Ishikawa (cell line): ENCODE data around the gene UBE2QL1.

ENCODE experiments used
- EGR1 ChIP-seq: IDR thresholded peaks from 2 replicates; pipeline ENCODE4 v1.6.1; 2012
- MAX ChIP-seq: IDR thresholded peaks from 2 replicates; pipeline ENCODE4 v1.6.1; 2012

DNA sequence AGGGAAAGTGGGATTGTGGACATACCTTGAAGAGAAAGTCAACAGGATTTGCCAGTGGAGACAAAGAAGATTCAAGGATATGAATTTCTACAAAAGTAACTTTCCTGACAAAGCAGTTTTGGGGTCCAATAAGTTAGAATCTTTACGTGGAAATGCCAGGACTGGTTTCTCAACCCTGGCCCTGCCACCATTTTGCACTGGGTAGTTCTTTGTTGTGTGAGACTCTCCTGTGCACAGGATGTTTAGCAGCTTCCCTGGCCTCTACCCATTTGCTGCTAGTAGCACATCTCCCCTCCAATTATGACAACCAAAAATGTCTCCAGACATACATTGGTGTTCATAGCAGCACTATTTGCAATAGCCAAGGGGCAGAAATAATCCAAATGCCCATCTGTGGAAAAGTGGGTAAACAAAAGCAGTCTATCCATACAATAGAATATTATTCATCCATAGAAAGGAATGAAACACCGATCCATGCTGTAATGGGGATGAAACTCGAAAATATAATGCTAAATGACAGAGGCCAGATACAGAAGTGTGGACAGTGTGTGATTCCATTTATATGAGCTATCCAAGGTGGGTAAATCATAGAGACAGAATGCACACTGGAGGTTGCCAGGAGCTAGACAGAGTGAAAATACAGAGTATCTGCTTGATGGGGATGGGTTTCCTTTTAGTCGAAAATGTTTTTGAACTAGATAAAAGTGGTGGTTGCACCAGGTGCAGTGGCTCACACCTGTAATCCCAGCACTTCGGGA is 92.8 kb downstream of the UBE2QL1 start:
- TF ChIP-seq MAX (no peak), EGR1 (no peak)
